SK-N-MC (cell line): ENCODE results near the gene PRPF6.

Source experiments
- EZH2 ChIP-seq: fragments of 200-600 bp; sonication (generic); IDR thresholded peaks from one replicate; pipeline ENCODE4 v1.6.1; 2017; ENCODE audit warnings: antibody characterized with exemption
- POLR2AphosphoS5 ChIP-seq: IDR thresholded peaks from 2 replicates; pipeline ENCODE4 v1.6.1; 2012; ENCODE audit warnings: mild to moderate bottlenecking, low read depth, low read length, borderline replicate concordance

DNA sequence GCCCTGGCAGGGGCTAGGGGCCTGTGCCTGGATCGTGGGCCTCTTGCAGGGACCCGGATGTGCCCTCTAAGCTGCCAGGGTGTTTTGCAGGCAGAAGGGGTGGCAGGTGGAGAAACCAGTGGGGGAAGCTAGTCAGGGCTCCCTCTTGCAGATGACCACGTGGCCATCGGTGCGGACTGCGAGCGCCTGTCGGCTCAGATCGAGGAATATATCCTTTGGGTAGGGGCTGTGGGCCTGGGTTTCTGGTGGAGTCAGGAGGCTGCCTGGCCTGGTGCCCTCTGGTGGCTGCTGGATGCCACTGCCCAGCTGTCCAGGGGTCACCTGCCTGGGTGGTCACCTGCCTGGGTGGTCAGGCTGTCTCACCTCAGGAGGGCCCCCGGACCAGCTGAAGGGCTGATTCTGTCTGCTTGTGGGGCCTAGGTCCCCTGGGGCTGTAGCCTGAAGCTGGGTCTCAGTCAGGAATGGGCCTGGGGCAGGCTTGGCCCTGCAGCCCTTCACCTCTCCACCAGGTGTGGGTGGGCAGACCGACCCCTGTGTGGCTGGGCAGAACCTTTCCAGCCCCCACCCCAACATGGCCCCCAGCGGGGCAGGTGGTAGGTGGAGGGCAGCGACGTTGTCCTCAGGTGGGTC lies 88.8 kb downstream of the PRPF6 start:
- no peak for TF ChIP-seq POLR2AphosphoS5
- TF ChIP-seq EZH2, result no peak
